Measurements from ENCODE around the gene CALB2.
"Not testable (repeated sequence)": the region's sequence is repeated elsewhere in the genome, so short reads cannot be mapped to it uniquely, and the experiment has no call there.

The CALB2 gene, protein sequence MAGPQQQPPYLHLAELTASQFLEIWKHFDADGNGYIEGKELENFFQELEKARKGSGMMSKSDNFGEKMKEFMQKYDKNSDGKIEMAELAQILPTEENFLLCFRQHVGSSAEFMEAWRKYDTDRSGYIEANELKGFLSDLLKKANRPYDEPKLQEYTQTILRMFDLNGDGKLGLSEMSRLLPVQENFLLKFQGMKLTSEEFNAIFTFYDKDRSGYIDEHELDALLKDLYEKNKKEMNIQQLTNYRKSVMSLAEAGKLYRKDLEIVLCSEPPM

GRCh38 chr16:71358464-71358998 is at the start of gene CALB2:
CALB2 (plus strand) TSS chr16:71358723; CDS start chr16:71358793, 70 bp downstream.
- DNase-seq (ENCODE audit: low read depth in 3 of 3), result peak; percentile 8 to 57 (median 52)

- no peak for DNase-seq (ENCODE audit: low read depth in 3 of 3)
Observed at GRCh38 chr16:71311553-71312158, 46.9 kb upstream of the CALB2 start.

- not testable (repeated sequence) for DNase-seq (ENCODE audit: low read depth in 3 of 3)
Observed at GRCh38 chr16:71313591-71313990, 44.9 kb upstream of the CALB2 start.

DNA sequence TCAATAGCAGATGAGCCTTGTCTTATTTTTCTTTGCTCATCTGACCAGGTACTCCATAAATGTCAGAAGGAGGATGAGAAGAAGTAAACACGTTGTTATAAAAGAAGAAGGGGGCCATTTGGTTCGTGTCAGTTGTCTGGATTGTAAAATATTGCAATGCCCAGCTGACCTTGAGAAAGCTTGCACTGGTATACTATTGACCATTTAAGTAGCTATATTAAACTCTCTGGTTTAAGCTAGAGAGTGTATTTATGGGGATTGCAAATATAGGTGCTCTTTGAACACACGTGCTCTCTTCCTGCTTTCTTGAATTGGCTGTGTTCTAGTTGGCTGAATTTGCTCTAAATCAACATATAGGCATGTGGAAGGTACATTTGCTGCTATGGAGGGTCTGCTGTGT is 43.3 kb upstream of the CALB2 start:
- DNase-seq (ENCODE audit: low read depth in 3 of 3), result no peak

GRCh38 chr16:71319999-71320398 is 38.5 kb upstream of the CALB2 start:
- no peak for DNase-seq (ENCODE audit: low read depth in 3 of 3)

DNA sequence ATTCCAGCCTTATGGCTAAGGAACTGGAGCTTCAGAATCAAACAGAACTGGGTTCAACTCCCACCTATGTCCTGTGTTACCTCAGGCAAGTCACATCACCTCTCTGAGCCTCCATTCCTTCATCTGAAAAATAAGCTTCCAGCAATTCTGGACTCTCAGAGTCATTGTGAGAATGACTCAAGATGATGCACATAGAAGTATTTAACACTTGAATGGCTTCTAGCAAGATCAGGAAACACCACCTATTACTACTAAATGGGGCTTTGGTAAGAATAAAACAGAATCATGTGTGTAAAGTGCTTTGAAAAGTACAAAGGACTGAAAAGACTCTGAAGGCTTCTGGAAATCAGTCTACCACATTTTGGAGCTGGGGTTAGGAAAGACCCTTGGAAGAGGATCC is 30.8 kb upstream of the CALB2 start:
- DNase-seq (ENCODE audit: low read depth in 3 of 3), result no peak

DNA sequence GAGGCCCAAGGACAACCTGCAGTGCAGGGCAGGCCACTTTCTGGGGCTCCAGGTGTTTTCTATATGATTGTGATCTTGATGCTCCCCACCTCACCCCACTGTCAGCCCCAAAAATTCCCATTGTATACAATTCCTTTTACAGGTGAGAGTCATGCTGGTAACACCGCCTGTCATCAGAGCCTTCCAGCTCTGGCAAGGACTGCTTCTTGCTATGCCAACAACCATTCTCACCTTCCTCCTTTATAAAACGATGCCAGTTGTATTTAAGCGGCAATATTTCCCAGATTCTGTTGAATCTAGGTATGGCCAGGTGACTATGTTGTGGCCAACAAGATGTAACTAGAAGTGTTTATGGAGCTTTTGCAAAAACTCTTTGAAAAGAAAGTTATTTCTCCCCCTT is 30.4 kb upstream of the CALB2 start:
- no peak for DNase-seq (ENCODE audit: low read depth in 3 of 3)

GRCh38 chr16:71337631-71338030 is 20.9 kb upstream of the CALB2 start:
- no peak for DNase-seq (ENCODE audit: low read depth in 3 of 3)

DNA sequence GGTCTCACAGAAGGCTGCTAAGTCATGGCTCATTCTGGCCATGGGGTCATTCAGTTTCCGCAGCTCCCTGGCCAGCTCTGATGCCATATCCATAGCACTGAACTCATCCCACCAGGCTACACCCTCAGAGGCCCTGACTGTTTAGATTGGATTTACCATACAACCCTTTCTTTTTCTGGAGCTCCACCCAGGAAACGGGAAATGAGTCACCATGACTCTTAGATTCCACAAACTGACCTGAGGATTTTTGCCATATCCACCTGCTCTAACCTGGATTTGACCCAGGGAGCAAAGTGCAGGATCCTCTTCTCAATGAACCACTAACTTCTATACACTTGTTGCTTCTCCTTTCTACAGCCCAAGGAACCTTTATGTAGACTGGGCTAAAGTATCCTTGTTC is 20.3 kb upstream of the CALB2 start:
- DNase-seq (ENCODE audit: low read depth in 3 of 3), result no peak

GRCh38 chr16:71338632-71339031 is 19.9 kb upstream of the CALB2 start:
- no peak for DNase-seq (ENCODE audit: low read depth in 3 of 3)

GRCh38 chr16:71339236-71340171 is 19.0 kb upstream of the CALB2 start:
- DNase-seq (ENCODE audit: low read depth in 3 of 3), result no peak

GRCh38 chr16:71340406-71340805 is 18.1 kb upstream of the CALB2 start:
- no peak for DNase-seq (ENCODE audit: low read depth in 3 of 3)

GRCh38 chr16:71341881-71342280 is 16.6 kb upstream of the CALB2 start:
- no peak for DNase-seq (ENCODE audit: low read depth in 3 of 3)

DNA sequence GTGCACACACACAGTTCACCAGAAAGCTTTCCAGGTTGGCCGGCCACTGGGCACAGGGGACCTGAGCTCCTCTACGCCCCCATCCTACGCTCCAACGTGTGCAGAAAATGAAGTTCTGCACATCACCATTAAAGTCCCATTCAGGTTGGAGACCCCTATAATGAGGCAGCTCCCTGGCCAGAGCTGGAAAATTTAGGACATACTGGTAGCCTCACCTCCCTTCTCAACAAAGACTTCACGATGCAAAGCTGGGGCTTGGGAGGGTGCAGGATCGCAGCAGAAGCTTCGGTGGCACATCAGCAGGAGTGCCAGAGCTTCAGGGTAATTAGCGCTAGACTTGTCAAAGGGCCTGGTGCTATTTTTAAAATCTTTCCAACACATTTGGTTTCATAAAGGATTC is 15.4 kb upstream of the CALB2 start:
- DNase-seq (ENCODE audit: low read depth in 3 of 3), result no peak

GRCh38 chr16:71344315-71344905 is 14.1 kb upstream of the CALB2 start:
- no peak for DNase-seq (ENCODE audit: low read depth in 3 of 3)

- no peak for DNase-seq (ENCODE audit: low read depth in 3 of 3)
Observed at GRCh38 chr16:71345031-71345430, 13.5 kb upstream of the CALB2 start.

GRCh38 chr16:71347146-71347545 is 11.4 kb upstream of the CALB2 start:
- no peak for DNase-seq (ENCODE audit: low read depth in 3 of 3)

DNA sequence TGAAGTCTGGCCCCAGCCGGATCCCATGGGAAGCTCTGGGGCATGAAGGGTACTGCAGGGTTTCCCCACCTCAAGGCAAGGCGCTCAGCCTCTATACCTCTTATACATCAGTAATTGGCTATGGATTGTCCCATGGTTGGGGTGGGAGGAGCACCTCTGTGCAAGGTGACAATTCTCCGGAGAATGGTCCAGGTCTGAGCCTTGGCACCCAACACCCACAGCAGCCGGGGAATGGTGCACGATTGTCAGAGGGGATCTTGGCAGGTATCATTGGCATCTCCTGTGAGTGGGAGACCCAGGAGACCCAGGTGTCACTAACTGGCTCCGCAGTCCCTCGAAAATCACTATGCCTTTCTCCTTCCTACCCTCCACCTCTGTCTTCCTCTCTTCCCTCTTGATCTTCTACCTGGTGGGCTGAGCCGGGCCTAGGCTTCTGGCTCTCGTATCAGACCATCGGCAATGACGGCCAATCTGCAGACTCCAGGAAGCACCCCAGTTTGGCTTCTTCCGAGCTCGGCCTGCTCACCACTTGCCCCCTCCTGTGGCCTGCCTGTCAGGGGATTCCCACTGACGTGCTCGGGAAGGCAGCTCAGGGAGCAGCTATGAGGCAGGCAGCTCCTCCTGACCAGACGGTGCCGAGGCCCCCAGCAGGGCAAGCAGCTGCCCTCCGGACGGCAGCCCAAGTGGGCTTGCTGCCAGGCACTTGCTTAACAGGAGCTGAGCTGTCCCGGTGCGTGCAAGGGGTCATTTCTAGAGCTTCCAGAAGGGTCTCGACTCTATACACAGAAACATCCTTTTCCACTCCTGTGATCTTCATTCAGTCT is 10.0 kb upstream of the CALB2 start:
- DNase-seq (ENCODE audit: low read depth in 3 of 3), result no peak

- DNase-seq (ENCODE audit: low read depth in 3 of 3), result no peak
Observed at GRCh38 chr16:71350821-71351557, 7.5 kb upstream of the CALB2 start.

- no peak for DNase-seq (ENCODE audit: low read depth in 3 of 3)
Observed at GRCh38 chr16:71351558-71351901, 7.0 kb upstream of the CALB2 start.

Data from stimulated activated CD4-positive, alpha-beta T cell treated with anti-CD3 and anti-CD28 coated beads, TNF-alpha, amount 100 ng/mL, for 48 hours (primary cell).